ENCODE results near the gene MYO16.
"Not testable (repeated sequence)": the region's sequence is repeated elsewhere in the genome, so short reads cannot be mapped to it uniquely, and the experiment has no call there.

DNA sequence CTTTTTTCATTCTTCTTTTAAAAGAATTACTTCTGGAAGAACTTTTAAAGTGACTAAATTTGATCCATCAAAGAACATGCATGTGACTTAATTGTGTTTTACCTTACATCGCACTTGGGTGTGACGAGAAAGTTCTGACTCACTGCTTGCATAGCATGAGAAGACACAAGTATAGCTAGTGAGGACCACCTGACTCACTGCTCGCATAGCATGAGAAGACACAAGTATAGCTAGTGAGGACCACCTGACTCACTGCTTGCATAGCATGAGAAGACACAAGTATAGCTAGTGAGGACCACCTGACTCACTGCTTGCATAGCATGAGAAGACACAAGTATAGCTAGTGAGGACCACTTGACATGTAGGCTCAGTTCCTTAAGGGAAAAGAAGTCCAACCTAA is 362.0 kb downstream of the MYO16 start:
- TF ChIP-seq RFX5 (IDR thresholded peaks at IDR 0.05); POLR2A (IDR thresholded peaks at IDR 0.05; ENCODE audit: low read length); SREBF2 (IDR thresholded peaks at IDR 0.05); RNF2 (IDR thresholded peaks at IDR 0.05; ENCODE audit: borderline replicate concordance, low read depth); EP300 (IDR thresholded peaks at IDR 0.05): not testable (repeated sequence)
- TF ChIP-seq, protein P1, sequence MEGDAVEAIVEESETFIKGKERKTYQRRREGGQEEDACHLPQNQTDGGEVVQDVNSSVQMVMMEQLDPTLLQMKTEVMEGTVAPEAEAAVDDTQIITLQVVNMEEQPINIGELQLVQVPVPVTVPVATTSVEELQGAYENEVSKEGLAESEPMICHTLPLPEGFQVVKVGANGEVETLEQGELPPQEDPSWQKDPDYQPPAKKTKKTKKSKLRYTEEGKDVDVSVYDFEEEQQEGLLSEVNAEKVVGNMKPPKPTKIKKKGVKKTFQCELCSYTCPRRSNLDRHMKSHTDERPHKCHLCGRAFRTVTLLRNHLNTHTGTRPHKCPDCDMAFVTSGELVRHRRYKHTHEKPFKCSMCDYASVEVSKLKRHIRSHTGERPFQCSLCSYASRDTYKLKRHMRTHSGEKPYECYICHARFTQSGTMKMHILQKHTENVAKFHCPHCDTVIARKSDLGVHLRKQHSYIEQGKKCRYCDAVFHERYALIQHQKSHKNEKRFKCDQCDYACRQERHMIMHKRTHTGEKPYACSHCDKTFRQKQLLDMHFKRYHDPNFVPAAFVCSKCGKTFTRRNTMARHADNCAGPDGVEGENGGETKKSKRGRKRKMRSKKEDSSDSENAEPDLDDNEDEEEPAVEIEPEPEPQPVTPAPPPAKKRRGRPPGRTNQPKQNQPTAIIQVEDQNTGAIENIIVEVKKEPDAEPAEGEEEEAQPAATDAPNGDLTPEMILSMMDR (IDR thresholded peaks at IDR 0.05) = not testable (repeated sequence)
- TF ChIP-seq, protein P2, sequence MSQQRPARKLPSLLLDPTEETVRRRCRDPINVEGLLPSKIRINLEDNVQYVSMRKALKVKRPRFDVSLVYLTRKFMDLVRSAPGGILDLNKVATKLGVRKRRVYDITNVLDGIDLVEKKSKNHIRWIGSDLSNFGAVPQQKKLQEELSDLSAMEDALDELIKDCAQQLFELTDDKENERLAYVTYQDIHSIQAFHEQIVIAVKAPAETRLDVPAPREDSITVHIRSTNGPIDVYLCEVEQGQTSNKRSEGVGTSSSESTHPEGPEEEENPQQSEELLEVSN (IDR thresholded peaks at IDR 0.05; ENCODE audit: borderline replicate concordance, low read depth) = not testable (repeated sequence)
